ENCODE data around the gene LRRC25. TPM values are rescaled to one million over a fixed set of nuclear protein-coding genes. Genes with fewer than 3 reads are reported as not detected.
"Not testable (repeated sequence)": the region's sequence is repeated elsewhere in the genome, so short reads cannot be mapped to it uniquely, and the experiment has no call there.

Gene LRRC25
- polyA plus RNA-seq, 1 experiment: 0.12 TPM

DNA sequence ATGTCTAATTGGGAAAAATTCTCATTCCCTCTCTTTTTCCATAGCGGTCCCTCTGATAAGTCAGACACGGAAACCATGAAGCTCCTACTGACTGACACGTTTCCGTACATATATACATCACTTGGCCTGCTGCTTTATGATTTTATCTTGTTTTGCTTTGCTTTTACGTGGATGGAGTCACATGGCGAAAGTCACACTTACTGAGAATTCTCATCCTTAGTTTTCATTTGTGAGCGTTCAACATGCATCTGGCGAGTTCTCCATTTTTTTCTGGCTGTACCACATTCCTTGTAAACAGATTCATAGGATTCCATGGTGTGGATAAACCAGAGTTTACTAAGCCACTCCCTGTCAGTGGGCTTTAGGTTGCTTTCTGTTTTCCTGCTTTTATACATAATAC lies 35.8 kb downstream of the LRRC25 start:
- TF ChIP-seq, protein P1, sequence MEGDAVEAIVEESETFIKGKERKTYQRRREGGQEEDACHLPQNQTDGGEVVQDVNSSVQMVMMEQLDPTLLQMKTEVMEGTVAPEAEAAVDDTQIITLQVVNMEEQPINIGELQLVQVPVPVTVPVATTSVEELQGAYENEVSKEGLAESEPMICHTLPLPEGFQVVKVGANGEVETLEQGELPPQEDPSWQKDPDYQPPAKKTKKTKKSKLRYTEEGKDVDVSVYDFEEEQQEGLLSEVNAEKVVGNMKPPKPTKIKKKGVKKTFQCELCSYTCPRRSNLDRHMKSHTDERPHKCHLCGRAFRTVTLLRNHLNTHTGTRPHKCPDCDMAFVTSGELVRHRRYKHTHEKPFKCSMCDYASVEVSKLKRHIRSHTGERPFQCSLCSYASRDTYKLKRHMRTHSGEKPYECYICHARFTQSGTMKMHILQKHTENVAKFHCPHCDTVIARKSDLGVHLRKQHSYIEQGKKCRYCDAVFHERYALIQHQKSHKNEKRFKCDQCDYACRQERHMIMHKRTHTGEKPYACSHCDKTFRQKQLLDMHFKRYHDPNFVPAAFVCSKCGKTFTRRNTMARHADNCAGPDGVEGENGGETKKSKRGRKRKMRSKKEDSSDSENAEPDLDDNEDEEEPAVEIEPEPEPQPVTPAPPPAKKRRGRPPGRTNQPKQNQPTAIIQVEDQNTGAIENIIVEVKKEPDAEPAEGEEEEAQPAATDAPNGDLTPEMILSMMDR (IDR thresholded peaks at IDR 0.05; ENCODE audit: low read depth, low read length): no peak
- ChIA-PET CTCF (interaction anchor here (1.5 kb wide), 2 partner anchors 24 to 26 kb away, joined by 3 to 8 read pairs; partner anchors contain the start of gene GDF15), POLR2A (interaction anchor here (0.6 kb wide), 1 partner anchor 70 kb away, joined by 3 read pairs; no protein-coding TSS in a partner anchor)

DNA sequence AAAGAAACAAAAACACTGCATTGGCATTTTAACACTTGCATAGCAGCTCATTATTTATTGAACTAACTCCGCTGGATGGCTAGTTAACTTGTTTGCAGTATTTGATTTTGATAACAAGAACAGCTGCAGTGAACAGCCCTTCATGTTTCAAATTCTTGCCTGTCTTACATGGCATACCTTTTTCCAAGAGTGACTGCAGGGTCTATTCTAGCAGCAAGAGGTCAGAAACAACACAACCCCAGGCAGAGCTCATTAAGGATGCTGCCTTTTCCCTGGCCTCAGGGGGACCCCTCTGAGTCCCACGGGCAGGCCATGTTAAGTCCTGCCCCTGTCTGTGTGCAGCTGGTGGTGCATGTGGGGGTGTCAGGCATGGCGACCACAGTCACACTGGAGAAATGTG lies 40.4 kb downstream of the LRRC25 start:
- H3K9me3 ChIP-seq (ENCODE audit: control insufficient read depth, insufficient read depth, low read length): peaks cover 15% of the 10 kb centered on the region
- TF ChIP-seq, protein P1 (IDR thresholded peaks at IDR 0.05; ENCODE audit: low read depth, low read length): no peak
- no peaks in the 10 kb centered on the region for H3K27me3 ChIP-seq (ENCODE audit: control insufficient read depth, insufficient read depth, low read length)
- CTCF ChIA-PET: interaction anchor here (1.0 kb wide), 1 partner anchor 53 kb away, joined by 4 read pairs; no protein-coding TSS in a partner anchor
- H3K4me3 ChIP-seq (ENCODE audit: low read depth, low read length): no peak overlapping the region
- POLR2A ChIA-PET: no interaction called here
- DNase-seq (ENCODE audit: low read depth, low spot score): no peak
- H3K27ac ChIP-seq (ENCODE audit: low read depth, low read length): no peak overlapping the region

More for the DNA sequence above, 35.8 kb downstream of the LRRC25 start:
- no peaks in the 10 kb centered on the region for H3K27me3 ChIP-seq (ENCODE audit: control insufficient read depth, insufficient read depth, low read length)
- peaks cover 19% of the 10 kb centered on the region for H3K9me3 ChIP-seq (ENCODE audit: control insufficient read depth, insufficient read depth, low read length)
- no peak for DNase-seq (ENCODE audit: low read depth, low spot score)
- no peak overlapping the region for H3K27ac ChIP-seq (ENCODE audit: low read depth, low read length)
- no peak overlapping the region for H3K4me3 ChIP-seq (ENCODE audit: low read depth, low read length)

DNA sequence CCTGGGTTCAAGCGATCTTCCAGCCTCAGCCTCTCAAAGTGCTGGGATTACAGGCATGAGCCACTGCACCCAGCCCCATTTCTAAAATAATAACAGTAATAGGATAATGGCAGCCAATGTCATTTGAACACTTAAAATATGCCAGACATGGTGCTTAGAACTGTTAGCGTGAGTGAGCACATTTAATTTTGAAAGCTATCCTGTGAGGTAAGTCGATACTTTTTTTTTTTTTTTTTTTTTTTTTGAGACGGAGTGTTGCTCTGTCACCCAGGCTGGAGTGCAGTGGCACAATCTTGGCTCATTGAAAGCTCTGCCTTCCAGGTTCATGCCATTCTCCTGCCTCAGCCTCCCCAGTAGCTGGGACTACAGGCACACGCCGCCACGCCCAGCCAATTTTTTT lies 42.7 kb downstream of the LRRC25 start:
- ChIA-PET CTCF (interaction anchor here (0.6 to 1.1 kb wide), 4 partner anchors 13 to 588 kb away, joined by 3 to 6 read pairs (median 4); no protein-coding TSS in a partner anchor), POLR2A (interaction anchor here (1.1 kb wide), 1 partner anchor 74 kb away, joined by 4 read pairs; the partner anchor contains the start of gene JUND)
- H3K9me3 ChIP-seq (ENCODE audit: control insufficient read depth, insufficient read depth, low read length): peaks cover 15% of the 10 kb centered on the region
- H3K27me3 ChIP-seq (ENCODE audit: control insufficient read depth, insufficient read depth, low read length); H3K27ac ChIP-seq (ENCODE audit: low read depth, low read length); H3K4me3 ChIP-seq (ENCODE audit: low read depth, low read length); DNase-seq (ENCODE audit: low read depth, low spot score): not testable (repeated sequence)

DNA sequence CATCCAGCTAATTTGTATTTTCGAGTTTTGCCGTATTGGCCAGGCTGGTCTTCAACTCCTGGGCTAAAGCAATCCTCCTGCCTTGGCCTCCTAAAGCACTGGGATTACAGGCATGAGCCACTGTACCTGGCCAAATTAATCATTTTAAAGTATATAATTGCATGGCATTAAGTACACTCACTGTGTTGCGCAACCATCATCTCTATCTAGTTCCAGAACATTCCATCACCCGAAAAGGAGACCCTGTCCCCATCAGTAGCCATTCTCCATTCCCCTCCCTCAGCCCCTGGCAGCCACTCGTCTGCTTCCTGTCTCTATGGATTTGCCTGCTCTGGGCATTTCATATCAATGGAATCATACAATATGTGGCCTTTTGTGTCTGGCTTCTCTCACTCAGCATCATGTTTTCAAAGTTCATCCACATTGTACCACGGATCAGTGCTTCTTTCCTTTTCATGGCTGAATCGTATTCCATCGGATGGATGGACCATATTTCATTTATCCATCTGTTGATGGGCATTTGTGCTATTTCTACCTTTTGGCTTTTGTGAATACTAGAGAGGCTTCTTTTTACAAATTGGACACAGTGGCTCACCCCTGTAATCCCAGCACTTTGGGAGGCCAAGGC lies 43.9 kb downstream of the LRRC25 start:
- Histone ChIP-seq H3K9me3 (ENCODE audit: control insufficient read depth, insufficient read depth, low read length) (peaks cover 15% of the 10 kb centered on the region), H3K27me3 (ENCODE audit: control insufficient read depth, insufficient read depth, low read length) (no peaks in the 10 kb centered on the region), H3K4me3 (ENCODE audit: low read depth, low read length) (no peak overlapping the region), H3K27ac (ENCODE audit: low read depth, low read length) (no peak overlapping the region)
- CTCF ChIA-PET: interaction anchor here (0.7 to 1.1 kb wide), 2 partner anchors 14 to 34 kb away, joined by 4 to 5 read pairs; no protein-coding TSS in a partner anchor
- no peak for DNase-seq (ENCODE audit: low read depth, low spot score)
- POLR2A ChIA-PET: no interaction called here
- TF ChIP-seq, protein P1 (IDR thresholded peaks at IDR 0.05; ENCODE audit: low read depth, low read length): no peak

DNA sequence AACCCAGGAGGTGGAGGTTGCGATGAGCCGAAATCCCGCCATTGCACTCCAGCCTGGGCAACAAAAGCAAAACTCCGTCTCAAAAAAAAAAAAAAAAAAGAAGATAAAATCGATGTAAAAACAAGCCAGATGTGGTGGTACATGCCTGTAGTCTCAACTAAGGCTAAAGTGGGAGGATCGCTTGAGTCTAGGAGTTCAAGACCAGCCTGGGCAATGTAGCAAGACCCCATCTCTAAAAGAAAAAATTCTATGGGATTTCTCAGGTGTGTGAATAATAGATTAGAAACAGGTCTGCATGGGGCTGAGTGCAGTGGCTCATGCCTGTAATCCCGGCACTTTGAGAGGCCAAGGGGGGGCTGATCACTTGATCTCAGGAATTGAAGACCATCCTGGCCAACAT lies 45.9 kb downstream of the LRRC25 start:
- no peak for DNase-seq (ENCODE audit: low read depth, low spot score)
- H3K9me3 ChIP-seq (ENCODE audit: control insufficient read depth, insufficient read depth, low read length): peaks cover 1% of the 10 kb centered on the region
- no peak overlapping the region for H3K27ac ChIP-seq (ENCODE audit: low read depth, low read length)
- CTCF ChIA-PET: no interaction called here
- H3K4me3 ChIP-seq (ENCODE audit: low read depth, low read length): no peak overlapping the region
- H3K27me3 ChIP-seq (ENCODE audit: control insufficient read depth, insufficient read depth, low read length): no peaks in the 10 kb centered on the region
- POLR2A ChIA-PET: no interaction called here
- TF ChIP-seq, protein P1 (IDR thresholded peaks at IDR 0.05; ENCODE audit: low read depth, low read length): no peak
